ENCODE measurements around the gene MED13L.
"Not testable (repeated sequence)": the region's sequence is repeated elsewhere in the genome, so short reads cannot be mapped to it uniquely, and the experiment has no call there.

Gene MED13L

DNA sequence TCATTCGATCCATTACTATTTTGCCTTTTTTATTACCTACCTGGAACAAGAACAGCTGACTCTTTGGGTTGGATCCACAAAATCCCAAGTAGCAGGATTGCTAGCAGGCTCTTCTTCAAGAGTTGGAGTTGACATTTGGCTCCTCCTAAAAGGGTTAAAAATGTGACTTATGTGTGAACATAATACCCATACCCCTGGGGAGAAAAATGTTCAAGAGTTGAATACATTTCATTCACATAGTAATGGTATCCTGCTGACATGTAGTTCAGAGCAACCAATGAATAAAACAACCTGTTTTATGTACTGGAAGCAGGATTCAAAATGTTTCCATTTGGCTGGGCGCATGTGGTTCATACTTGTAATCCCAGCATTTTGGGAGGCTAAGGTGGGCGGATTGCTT, 264.7 kb downstream of the MED13L start:
- no peak for DNase-seq (ENCODE audit: low read depth in 2 of 2)

DNA sequence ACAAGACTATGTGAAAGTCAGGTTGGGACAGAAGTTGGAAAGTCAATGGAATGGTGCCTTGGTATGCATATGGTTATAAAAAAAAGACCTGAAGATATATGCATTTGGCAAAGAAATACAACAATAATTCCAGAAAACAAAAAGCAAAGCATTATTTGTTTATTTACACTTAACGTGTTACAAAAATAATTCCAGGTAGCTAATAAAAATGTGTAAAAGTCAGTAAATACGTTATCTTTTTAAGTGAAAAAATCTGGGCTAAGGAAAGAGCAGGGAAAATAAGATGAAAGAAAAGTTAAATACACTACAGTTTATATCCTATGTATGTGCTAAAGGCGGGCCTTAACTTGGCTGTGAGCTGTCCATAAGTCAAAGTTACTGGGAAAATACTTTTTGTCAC, 266.3 kb downstream of the MED13L start:
- DNase-seq (ENCODE audit: low read depth in 2 of 2): no peak

DNA sequence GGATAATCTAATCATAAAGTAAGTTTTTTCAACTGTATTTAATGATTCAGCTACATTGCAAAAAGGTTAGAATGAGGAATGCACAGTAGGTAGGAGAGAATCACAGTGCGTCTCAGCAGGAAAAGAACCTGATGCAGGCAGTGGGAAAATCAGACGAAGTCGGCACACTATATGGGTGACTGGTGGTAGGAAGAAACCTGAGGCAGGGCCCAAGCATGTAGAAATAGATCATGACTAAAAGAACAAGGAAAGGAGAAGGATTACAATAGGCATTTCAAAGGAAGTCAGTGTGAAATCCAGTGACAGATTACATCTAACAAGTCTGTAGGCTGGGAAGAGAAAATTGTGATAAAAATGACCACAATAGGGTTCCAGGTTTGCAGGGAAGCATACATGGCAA, 267.0 kb downstream of the MED13L start:
- DNase-seq (ENCODE audit: low read depth in 2 of 2): no peak

DNA sequence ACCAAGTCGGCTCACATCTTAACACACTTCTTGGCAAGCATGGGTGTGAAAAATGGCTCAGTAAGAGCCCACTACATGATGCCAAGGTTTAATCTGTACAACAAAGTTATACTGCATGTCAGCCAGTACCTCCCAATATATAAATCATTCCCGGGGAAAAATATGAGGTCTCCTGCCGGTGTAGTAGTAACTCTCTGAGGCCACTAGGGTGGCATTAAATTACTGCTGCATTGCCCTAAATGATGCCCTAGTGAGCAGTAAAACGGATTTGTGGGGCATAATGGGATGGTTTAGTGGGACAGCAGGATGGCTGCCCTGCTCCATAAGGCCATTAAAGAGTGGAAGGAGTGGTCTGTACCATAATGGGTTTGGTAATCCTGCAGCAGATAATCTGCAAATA, 267.7 kb downstream of the MED13L start:
- no peak for DNase-seq (ENCODE audit: low read depth in 2 of 2)

- no peak for DNase-seq (ENCODE audit: low read depth in 2 of 2)
These were observed 271.4 kb downstream of the MED13L start for GRCh38 chr12:116006141-116006540.

DNA sequence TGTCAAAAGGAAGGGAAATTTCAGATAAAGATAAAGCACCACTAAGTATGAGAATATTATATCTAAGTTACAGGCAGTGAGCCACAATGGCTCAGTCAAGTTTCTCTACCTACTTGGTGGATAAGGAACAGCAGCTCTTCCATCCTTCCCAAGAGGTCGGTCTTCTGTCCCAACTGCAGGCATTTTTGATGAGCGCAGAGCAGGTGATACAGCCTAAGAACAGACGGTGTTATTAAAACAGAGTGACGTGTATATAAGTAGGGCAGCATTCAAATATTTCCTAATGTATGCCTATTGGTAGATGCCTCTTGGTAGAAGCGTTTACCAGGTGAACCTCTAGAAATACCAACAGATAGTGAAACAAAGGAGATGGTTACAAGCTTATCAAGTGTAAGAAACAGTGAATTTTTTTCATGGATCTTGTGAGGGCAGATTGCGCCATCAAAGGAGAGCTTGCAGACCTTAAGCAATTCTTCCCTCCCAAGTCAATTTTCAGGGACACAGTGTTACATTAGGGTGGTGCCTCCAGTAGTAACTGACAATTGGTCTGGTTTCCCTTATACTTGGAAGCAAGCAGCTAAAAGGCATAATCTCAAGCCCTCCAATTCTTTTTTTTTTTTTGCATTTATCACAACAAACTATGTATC, 274.5 kb downstream of the MED13L start:
- DNase-seq (ENCODE audit: low read depth in 2 of 2): no peak

DNA sequence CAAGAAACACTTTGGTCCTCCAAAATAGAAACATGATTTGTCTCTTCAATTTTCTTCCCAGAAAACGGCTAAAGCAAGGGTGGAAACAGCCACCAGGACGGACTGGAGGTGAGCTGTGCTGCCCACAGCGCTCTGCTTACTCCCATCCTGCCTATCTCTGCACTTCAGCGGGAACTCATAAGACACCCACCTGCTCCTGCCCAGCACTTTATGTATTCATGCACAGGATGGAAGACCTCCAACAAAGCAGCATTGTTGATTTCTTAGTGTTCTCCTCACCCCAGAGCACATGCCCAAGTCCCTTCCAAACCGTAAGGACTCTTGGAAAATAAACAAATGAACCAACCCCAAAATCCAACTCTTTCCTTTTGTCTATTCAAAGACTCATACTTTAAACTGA, 277.2 kb downstream of the MED13L start:
- DNase-seq (ENCODE audit: low read depth in 2 of 2): no peak

DNA sequence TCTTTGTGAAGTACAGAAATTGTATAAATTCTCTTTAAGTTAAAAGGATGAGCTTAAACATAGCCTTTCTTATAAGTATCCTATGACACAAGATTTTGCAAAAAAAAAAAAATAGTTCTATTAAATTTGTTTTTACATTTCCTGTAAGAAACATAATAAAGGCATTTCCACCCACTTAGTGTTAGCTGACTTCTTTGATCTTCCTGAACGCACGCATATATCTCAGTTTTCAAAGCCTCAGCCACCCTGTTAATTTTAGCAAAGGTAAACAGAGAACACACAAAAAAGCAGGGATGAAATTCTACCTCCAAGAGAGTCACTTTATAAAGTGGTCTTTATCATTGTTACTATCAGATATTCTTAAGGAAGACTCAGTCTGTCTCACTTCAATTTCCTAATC, 277.9 kb downstream of the MED13L start:
- DNase-seq (ENCODE audit: low read depth in 2 of 2): no peak

- no peak for DNase-seq (ENCODE audit: low read depth in 2 of 2)
These were observed 278.6 kb downstream of the MED13L start for GRCh38 chr12:115998794-115999478.

- no peak for DNase-seq (ENCODE audit: low read depth in 2 of 2)
These were observed 279.3 kb downstream of the MED13L start for GRCh38 chr12:115998119-115998633.

- no peak for DNase-seq (ENCODE audit: low read depth in 2 of 2)
These were observed 283.8 kb downstream of the MED13L start for GRCh38 chr12:115993737-115994136.

DNA sequence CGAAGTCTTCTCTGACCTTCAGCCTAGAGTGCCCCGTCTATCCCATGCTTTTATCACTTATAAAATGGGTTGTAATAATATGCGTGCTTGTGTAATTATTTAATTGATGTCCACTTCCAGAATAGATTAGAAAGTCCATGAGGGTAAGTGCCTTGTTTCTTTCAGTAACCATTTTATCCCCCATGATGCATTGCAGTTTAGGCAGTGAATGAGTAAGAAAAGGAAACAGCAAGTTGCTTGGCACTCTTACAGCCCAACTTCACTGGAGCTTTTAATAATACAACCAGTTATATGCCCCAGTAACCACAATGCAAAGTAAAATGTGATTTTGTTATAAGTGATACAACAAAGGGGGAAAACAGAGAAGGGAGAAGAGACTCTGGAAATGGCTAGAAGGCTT, 287.3 kb downstream of the MED13L start:
- DNase-seq (ENCODE audit: low read depth in 2 of 2): no peak

GRCh38 chr12:115988625-115989563, 288.6 kb downstream of the MED13L start:
- no peak for DNase-seq (ENCODE audit: low read depth in 2 of 2)

DNA sequence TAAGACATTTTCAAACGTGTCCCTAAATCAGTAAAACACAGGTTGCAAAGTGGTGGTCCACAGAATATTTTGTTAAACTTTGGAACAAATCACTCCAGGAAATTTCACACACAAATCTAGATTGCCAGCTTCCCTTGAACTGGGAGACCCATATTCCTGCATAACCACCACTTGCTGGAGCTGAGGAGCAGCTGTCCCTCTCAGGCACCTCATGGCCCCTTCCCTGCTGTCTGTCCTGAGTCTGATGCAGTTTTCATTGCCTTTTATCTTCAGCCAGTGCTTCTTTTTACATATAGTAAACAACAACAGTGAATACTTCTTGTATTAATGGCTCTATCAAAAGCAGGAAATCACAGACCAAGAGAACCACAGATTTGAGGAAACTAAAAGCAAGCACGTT, 289.3 kb downstream of the MED13L start:
- no peak for DNase-seq (ENCODE audit: low read depth in 2 of 2)

- DNase-seq (ENCODE audit: low read depth in 2 of 2): no peak
These were observed 292.9 kb downstream of the MED13L start for GRCh38 chr12:115984616-115985015.

- DNase-seq (ENCODE audit: low read depth in 2 of 2): no peak
These were observed 294.2 kb downstream of the MED13L start for GRCh38 chr12:115983226-115983798.

- DNase-seq (ENCODE audit: low read depth in 2 of 2): no peak
These were observed 297.2 kb downstream of the MED13L start for GRCh38 chr12:115980339-115980738.

- no peak for DNase-seq (ENCODE audit: low read depth in 2 of 2)
These were observed 297.6 kb downstream of the MED13L start for GRCh38 chr12:115979851-115980250.

DNA sequence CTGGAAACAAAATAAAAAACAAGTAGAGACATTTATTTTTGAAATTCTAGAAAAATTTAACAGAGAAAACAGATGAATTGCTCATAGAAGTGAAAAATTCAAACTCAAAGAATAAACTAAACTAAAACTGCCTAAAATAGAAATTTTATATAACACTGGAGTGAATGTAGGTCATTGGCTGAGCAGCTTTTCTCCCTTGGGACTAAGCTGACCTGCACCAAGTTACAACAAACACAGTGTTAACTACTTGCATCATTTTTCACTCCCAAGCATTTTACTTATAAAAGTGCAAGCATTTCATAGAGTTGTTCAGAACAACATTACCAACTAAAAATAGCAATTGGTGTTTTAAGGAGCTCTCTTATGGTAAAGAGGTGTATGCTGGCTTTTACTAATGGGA, 298.1 kb downstream of the MED13L start:
- no peak for DNase-seq (ENCODE audit: low read depth in 2 of 2)

GRCh38 chr12:115976829-115977228, 300.7 kb downstream of the MED13L start:
- DNase-seq (ENCODE audit: low read depth in 2 of 2): not testable (repeated sequence)

DNA sequence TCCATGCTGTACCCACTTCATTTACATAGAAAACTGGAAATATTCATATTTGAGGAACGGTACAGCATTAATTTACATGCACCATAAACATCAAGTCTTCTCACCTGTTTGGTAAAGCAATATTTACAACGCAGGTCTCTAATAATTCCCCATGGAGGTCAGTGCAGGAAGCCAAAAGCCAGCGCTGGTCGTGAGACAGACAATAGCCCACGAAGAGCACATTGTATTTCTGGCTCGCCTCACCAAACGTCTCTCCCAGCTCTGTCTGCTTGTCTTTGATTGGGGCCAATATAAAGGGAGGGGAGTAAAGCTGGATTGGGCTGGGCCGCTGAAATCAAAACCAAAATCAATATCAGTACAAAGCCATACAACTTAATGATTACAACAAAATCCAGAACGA, 302.1 kb downstream of the MED13L start:
- DNase-seq (ENCODE audit: low read depth in 2 of 2): no peak
